ENCODE results near the gene GP2.

Gene GP2

DNA sequence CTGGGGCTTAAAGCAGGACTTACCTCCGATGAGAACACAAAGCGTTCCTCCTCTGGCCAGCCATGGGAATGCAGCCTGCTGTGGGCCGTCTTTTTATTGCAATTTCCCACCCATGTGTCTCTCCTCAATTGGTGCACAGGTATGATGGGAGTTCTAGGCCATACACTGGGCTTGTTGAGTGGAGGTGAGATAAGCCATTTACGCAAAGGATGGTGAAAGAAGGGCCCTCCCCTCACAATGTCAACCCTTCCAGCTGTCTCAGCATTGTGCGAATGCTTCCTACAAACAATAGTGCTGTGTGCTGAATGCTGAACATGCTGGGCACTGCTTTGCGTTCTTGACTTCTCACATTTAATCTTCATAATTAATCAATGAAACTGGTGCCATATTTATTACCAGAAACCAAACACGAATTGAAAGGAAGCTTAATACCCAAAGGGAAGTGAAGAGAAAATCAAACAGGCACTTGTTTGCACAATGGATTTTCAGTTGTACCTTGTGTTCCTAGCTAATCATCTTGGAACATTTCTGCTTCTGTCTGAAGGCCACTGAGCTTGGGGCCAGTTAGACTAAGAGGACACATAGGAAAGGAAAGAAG is at the start of gene GP2:
Gene GP2 (minus strand): TSS at position 70 of the 598 bp plus-strand sequence. CDS start 1,082 bp downstream, outside the sequence.
- no peak for DNase-seq (ENCODE audit: low spot score)

DNA sequence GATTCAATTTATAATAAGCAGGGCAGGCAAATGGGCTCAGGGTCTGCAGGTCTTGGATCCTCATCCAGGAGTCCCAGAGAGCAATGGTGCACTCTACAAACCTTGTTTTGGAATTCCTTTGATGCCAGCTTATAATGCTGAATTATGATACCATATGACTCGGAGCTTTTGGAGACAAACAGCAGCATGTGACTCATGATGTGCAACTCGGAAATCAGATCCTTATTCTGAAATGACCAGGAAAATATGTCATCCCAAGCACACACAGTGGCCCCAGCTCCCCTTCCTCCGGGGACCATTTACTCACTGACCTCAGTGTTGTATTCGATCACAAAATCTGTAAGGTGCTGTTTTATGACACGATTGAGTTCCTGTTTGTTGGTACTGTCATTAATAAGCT is 45.4 kb upstream of the GP2 start:
- DNase-seq (ENCODE audit: low spot score): no peak

DNA sequence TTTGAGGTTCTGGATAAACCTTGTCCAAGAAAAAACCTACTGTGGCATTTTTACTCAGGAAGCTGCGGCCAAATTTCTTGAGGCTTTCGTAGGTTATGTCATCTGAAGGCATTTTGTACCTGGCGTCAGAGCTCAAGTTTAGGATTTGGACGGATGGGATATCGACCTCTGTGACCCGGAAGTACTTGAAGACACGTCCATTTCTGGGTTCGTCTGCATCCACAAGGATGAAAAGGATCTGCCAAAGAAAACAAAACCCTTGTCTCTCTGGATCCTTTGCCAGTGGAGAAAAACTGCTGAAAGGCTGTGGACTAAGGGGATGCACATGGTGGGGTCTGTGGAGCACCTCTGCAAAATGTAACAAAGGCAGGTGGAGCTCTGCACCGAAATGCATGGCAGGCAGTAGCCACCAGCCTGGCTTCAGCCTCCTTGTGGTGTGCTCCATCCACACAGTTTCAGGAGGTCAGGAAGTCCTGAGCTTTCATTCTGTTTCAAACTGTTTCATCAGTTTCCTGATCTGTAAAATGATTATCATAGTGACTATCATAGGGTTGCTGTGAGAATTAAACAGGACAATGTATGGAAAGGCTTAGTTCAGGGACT is 42.2 kb upstream of the GP2 start:
- no peak for DNase-seq (ENCODE audit: low spot score)

DNA sequence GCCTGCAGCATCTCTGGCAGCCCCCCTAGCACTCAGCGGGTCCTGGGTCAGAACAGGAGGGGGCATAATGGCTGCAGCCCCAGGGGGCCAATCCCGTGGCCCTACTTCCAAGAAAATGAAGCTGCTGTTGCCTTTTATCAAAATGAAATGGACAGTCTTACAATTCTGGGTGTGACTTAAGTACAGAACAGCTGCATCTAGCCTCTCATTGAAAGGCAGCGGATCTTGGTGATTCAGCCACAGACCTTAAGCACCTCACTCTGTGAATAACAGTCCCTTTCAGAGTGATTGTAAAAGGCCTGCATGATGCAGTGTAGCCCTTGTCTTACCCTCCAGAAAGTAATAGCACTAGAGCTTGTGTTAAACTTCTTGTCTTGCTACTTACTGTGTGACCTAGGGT is 36.7 kb upstream of the GP2 start:
- no peak for DNase-seq (ENCODE audit: low spot score)

DNA sequence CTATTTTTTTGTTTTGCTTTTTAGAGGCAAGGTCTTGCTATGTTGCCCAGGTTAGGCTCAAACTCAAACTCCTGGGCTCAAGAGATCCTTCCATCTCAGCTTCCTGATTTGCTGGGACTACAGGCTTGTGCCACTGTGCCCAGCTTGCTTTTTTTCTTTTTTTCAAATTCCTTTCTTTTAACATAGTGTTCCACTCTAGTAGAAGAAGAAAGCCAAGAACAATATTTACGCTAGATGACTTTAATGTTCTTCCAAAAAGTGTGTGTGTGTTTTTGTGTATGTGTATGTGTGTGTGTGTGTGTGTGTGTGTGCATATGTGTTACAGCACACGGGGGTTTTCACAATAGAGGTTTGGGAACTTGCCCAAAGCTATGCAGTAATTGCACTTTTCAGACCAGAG is 35.9 kb upstream of the GP2 start:
- DNase-seq (ENCODE audit: low spot score): no peak

DNA sequence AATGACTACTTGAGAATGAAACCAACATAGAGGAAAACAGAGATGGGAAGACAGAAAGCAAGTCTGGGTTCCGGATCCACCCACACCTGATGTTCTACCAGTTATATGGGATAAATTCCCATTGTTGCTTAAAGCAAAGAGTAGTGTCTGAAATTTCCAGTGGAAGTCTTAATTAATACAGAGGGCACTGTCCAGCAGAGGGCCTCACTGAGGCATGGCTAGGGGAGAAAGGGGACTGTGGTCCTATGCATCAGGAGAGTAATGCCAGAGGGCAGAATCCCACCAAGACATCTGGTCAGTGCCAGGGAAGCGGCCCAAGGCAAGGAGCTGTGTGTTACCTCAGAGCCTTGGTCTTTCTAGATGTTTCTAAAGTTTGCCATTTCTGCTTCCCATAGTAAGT is 32.7 kb upstream of the GP2 start:
- no peak for DNase-seq (ENCODE audit: low spot score)

DNA sequence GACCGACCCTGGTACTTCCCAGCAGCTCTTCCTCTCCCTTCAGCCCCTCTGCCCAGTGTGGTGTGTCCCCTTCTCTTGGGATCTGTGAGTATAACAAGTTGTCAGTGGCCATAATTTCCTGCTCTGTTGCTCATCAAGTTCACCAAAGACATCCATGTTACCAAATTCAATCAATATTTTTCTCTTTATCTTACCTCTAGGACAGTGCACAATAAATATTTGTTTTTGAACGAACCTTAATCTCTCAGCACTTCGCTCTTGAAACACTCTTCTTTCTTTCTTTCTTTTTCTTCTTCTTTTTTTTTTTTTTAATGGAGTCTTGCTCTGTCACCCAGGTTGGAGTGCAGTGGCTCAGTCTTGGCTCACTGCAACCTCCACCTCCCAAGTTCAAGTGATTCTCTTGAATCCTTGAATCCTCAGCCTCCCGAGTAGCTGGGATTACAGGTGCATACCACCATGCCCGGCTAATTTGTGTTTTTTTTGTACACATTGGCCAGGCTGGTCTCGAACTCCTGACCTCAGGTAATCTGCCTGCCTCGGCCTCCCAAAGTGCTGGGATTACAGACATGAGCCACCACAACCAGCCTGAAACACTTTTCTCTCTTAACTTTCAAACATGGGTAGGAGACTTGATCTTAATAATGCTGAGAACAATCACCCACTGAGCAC is 27.9 kb upstream of the GP2 start:
- DNase-seq (ENCODE audit: low spot score): no peak

DNA sequence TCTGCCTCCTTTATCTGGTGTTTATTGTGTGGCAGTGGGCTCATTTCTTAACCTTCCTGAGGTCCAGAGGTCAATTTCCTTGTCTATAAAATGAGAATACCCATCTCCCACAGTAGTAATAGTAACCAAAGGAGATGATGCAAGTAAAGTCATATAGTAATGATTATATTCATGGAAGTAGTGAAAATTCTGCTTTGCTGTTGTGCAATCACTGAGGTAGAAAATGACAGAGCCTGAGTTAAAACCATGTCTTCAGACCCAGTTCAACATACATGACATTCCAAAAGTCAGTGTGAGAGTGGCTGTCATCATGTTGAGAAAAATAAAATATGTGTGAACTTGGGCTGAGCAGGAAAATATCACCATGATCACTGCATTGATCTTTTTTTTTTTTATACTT is 26.1 kb upstream of the GP2 start:
- no peak for DNase-seq (ENCODE audit: low spot score)

DNA sequence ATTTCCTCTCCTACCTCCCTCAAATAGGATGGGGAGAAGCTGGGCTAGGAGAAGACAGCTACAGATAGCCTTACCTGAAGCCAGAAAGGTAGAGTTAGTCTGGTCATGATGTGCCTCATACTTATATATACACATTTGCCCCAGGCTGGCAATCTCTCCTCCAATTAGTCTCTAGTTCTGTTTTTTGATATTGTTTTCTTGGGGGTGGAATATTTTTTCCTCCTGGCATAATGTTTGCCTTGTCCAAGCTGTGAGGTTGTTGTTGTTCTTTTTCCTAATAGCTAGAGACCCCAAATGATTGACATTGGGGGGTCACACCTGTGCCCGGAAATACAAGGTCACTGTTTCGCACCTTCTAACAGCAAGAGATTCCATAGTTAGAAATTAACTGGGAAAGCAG is 25.3 kb upstream of the GP2 start, which contains the start of gene UMOD:
Gene UMOD (minus strand): TSS at position 101 of the 400 bp plus-strand sequence. CDS start 1,978 bp downstream, outside the sequence.
- DNase-seq (ENCODE audit: low spot score): no peak

DNA sequence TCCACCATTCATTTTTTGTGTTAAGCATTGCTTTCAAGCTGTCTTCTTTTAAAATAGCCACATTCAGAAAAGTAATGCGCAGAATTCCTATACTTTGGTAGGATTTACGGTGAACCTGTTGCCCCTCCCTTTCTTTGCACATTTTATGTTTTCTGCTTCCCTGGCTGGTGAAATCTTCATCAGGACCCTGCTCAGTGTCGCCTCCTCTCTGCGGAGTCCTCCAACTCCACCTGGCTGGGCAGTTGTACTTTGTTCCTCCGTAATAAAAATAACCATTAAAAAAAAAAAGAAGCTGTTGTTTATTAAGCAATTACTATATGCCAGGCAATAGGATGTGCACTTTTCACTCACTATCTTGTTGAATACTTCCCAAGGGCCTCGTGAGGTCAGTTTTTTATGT is 22.3 kb upstream of the GP2 start:
- no peak for DNase-seq (ENCODE audit: low spot score)

DNA sequence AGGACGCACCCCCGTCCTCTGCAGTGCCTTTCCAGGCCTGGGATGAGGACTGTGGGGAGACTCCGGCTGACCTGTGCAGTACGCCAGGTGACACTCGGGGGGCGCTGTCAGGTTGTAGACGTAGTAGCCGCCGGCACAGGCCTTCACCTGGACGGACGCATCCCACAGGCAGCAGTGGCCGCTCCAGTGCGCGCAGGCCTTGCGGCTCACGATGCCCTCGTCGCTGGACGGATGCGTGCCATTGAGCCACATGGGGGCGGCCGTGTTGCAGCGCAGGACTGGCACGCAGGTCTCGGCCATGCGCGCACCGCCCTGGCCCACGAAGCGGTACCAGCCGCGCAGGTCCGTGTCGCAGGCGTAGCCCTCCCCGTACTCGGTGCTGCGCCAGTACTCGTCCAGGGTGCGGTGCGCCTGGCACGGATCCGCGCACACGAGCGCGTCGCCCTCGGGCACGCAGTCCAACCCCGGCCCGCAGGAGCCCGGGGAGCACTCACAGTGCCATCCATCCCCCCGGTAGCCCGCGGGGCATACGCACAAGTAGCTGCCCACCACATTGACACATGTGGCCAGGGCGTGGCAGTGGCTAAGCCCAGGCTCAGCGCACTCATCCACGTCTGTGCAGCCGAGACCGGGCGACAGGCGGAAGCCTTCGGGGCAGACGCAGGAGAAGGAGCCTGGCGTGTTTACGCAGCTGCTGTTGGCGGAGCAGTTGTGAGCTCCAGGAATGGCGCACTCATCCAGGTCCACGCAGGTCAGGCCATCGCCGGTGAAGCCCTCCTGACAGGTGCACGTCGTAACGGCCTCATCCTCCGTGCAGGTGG is 21.3 kb upstream of the GP2 start:
- DNase-seq (ENCODE audit: low spot score): no peak

DNA sequence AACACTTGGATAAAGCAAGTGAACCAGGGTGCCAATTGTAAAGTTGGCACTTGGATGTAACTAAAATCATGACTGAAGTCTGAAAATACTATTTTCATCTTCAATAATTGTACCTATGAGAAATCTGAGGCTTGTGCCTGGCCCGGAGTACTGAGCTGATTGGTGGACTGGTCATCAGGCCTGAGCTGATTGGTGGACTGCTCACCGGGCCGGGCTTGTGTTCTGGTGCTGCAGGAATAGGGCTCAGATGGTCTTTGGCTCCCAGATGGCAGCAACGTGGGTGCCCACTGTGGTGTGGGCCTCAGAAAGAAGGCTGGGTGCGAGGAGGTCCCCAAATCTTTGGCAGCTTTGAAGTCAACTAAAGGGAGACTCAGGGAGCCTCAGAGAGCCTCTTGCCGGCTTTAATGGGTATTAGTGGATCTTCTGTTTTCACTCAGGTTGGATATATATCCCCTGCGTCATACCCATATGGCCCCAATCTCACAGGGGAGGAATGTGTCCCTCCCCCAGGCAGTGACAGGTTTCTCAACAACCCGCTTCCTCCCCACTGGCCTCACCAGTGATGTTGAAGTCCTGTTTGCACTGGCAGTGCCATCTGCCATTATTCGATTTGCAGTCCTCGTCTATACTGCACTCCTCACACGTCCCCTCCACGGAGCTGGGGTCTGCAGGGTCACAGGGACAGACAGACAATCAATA is 20.5 kb upstream of the GP2 start:
- DNase-seq (ENCODE audit: low spot score): no peak

DNA sequence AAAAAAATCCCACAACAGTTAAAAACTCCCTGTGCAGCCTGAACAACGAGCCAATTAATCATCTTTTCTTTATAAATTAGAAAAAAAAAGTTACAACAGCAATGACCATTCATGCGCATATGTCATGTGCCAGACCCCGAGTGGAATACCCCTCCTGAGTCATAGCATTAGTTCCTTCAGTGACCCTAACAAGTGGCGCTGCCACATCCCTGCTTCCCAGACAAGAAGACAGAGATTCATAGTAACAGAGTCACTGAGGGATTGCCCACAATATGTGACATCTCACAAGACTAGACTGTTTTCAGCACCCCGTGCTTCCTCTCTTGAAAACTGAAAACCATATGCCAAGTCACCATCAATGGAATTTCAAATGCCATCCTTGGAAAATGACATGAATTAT is 17.3 kb upstream of the GP2 start:
- no peak for DNase-seq (ENCODE audit: low spot score)

DNA sequence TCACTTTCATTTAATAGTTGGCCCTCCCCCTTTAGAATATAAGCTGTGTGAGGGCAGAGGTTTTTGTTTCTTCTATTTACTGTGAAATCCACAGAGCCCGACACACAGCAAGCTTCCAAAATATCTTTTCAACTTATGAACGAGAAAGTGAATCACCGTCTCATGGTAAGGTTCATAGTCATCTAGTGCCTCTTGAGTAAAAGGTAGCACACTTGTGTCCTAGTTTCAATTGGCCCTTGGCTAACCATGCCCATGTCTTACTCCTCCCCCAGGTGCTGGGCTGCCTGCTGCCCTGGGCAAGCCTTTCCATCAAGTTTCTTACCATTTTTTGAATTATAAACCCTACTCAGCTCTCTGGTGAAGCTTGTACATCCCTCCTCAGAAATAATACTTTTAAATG is 12.4 kb upstream of the GP2 start:
- no peak for DNase-seq (ENCODE audit: low spot score)

DNA sequence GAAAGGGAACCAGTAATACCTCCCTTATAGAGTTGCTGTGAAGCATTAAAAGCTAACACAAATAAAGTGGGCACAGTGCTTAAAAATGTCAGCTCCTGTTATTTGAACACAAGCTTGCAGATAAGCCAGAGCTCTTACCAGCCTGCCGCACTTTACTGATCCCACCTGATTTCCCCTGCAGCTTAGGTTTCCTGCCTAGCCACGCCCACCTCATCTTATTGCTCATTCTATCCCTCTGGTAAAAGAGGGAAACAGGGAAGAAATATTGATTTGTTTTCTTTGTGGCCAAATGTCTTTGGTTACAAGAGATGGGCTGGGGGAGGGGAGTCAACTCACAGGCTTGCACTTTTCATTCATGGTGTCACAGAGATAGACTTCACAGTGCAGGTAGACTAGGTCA is 9.6 kb upstream of the GP2 start:
- DNase-seq (ENCODE audit: low spot score): no peak

DNA sequence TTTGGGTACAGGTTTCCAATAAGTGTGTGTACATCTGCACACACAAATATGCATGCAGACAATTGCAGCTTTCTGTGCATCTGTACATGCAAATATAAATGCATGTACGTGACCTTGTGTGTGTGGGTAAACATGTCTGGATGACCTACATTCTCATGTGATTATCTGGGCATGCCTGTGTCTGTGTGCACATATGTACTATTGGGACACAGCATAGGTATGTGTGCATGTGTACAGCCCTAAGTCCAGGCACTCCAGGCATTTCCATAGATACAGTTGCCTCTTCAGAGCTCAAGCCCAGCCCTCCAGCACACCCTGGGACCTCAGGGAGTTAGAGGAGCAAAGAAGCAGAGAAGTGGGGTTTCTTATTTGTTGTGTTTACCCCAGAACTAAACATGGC is 7.1 kb upstream of the GP2 start:
- DNase-seq (ENCODE audit: low spot score): no peak

DNA sequence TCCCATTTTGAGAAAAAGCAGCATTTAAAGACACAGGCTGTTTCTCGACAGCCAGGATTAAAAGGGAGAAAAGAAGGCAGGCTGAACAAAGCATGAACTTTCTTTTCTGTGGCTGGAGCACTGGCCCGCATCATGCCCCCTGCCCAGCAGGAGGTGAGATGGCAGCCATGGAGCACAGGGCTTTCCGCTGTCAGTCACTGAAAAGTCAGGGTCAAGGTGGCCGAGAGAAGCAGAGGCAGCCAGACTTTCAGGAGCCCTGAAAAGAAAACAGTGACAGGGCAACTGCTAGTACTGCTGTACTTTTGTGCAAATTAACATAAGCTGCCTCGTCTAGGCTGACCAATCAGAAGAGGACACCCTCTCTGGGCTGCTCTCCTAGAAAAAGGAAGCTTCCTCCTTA is 5.8 kb upstream of the GP2 start:
- no peak for DNase-seq (ENCODE audit: low spot score)

DNA sequence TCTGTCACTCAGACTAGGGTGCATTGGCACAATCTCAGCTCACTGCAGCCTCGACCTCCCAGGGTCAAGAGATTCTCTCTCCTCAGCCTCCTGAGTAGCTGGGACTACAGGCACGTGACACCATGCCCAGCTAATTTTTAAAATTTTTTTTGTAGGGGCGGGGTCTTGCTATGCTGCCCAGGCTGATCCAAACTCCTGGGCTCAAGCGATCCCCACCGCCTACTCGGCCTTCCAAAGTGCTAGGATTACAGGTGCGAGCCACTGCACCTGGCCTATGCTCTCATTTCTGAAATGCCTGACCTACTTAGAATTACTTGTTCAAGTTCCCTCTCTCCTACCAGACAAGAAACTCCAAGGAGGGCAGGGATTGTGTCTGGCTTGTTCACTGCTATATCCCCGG is 5.1 kb upstream of the GP2 start:
- DNase-seq (ENCODE audit: low spot score): no peak

DNA sequence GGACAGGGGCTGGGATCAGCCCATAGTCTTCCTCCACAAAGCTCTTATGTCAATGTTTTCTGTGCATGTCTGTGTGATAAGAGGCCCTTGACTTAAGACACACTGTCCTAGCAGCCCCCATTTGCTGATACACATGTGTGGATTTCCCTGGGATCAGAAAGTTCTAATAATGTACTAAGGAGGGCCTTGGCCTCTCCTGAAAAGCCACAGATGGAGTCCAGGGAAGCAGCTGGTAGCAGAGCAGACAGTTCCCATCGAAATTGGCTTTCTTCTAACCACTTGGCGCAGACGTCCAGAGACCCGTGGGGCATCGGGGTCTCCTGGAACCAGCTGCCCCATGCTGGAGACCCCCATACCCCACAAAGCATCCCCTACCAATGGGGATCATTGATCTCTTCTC is 4.3 kb upstream of the GP2 start:
- DNase-seq (ENCODE audit: low spot score): no peak

DNA sequence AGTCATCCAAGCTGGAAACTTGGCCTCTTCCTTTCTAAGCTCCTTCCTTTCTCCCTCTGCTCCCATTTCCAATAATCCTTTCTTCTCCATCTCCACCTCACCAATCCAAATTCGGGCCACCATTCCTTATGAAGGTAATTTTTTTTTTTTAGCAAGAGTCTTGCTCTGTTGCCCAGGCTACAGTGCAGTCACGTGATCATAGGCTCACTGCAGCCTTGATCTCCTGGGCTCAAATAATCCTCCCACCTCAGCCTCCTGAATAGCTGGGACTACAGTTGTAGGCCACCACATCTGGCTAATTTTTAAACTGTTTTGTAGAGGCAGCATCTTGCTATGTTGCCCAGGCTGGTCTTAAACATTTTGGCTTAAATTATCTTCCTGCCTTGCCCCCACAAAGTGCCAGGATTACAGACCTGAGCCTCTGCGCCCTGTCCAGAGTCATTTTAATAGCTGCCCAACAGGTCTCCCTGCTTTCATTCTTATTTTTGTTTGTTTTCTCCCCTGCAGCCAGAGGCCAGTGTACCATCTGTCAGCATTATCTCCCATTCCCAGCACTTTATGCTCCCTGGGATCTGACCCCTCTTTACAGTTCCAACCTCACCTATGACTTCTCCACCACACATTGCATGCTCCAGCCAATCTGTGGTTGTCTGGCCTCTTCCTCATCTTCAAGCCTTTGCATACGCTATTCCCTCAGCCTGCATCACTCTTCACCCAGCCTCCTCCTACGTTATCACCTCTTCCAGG is 2.3 kb upstream of the GP2 start:
- no peak for DNase-seq (ENCODE audit: low spot score)

DNA sequence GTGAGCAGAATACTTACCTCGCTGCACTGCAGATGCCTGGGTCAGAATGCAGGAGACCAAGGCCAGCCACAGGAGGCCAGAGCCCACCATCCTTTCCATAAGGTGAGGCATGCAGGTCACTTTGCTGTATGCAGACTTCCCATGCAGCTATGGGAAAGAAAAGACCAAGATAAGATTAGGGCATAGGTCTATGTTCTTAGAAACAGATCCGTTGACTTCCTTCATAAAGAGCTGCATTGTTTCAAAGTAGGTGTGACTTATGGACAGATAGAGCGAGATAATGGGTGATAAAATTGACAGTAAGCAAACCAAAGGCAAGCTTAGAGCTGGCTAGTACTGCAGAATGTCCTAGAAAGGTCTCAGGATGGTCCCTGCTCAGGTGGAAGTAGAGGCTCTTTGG is 992 bp downstream of the GP2 start:
- no peak for DNase-seq (ENCODE audit: low spot score)

DNA sequence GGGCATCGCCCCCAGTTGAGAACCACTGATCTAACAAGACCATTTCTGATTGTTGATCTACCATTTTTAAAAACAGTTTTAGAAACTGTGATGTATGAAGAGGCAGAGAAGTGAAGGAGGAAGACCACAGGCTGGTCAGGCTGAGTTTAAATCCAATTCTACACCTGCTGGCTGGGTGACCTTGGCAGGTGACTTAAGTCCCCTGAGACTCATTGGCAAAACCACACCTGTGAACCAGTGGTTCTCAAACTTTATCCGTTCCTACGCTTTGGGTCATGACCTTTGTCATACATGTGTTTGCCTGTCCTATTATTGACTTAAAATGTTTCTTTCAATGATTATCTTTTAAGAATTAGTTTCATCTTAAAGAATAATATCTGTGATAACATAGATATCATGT is 2.3 kb downstream of the GP2 start:
- no peak for DNase-seq (ENCODE audit: low spot score)

Data from COLO829 (cell line).